ENCODE results near the gene FAXDC2.
"Not testable (repeated sequence)": the region's sequence is repeated elsewhere in the genome, so short reads cannot be mapped to it uniquely, and the experiment has no call there.

Gene FAXDC2

GRCh38 chr5:154830596-154830995 is 19.8 kb downstream of the FAXDC2 start:
- Histone ChIP-seq H3K27ac (ENCODE audit: insufficient read depth, low read depth, low read length, poor library complexity, severe bottlenecking) (no peak overlapping the region), H3K36me3 (ENCODE audit: control insufficient read depth, insufficient read depth, low read length) (no peaks in the 10 kb centered on the region), H3K4me3 (ENCODE audit: insufficient read depth, low read depth, low read length) (no peak overlapping the region), H3K9me3 (ENCODE audit: control insufficient read depth, low read length) (no peaks in the 10 kb centered on the region), H3K27me3 (ENCODE audit: control insufficient read depth, insufficient read depth, low read length, poor library complexity, severe bottlenecking) (no peaks in the 10 kb centered on the region), H3K4me1 (ENCODE audit: control insufficient read depth, insufficient read depth, low read length) (no peaks in the 10 kb centered on the region)
- WGBS, 2 experiments, result 88 to 97% methylated on average over 4 of the region's 4 CpGs

- Histone ChIP-seq H3K36me3 (ENCODE audit: control insufficient read depth, insufficient read depth, low read length) (no peaks in the 10 kb centered on the region), H3K27ac (ENCODE audit: insufficient read depth, low read depth, low read length, poor library complexity, severe bottlenecking) (no peak overlapping the region)
- 96% methylated on average over 7 of the region's 7 CpGs for WGBS, 2 experiments
Observed at GRCh38 chr5:154830219-154830595, 20.2 kb downstream of the FAXDC2 start.

DNA sequence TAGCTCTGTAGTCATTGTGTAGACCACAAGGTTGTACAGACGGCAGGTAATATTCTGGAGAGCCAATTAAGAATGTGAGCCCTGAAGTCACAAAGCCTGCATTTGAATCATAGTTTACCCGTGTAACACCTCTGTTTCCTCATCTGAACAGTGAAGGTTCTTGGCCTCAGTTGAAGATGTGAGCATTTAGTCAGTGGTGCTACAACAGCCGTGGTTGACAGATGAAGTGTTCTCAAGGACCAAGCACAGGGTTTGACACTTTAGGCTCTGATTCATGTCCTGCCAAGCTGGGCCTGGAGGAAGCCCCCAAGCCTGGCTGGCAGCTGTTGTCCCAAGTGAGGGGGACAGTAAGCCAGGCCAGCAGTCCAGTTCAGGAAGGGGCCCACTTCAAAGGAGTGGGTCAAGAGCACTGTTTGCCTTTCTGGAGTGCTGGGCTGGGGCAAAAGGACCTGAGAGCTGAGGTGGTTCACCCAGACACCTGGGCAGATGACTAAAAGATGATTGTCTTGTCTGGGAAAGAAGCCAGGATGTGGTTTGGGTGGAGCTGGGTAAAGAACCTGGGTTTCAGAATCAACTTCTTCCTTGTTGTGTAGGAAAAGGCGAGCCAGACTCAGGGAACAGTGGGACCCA is 20.7 kb downstream of the FAXDC2 start:
- 94 to 96% methylated on average over 4 of the region's 4 CpGs for WGBS, 2 experiments
- Histone ChIP-seq H3K36me3 (ENCODE audit: control insufficient read depth, insufficient read depth, low read length) (no peaks in the 10 kb centered on the region), H3K27ac (ENCODE audit: insufficient read depth, low read depth, low read length, poor library complexity, severe bottlenecking) (no peak overlapping the region), H3K9me3 (ENCODE audit: control insufficient read depth, low read length) (no peaks in the 10 kb centered on the region), H3K27me3 (ENCODE audit: control insufficient read depth, insufficient read depth, low read length, poor library complexity, severe bottlenecking) (no peaks in the 10 kb centered on the region), H3K4me3 (ENCODE audit: insufficient read depth, low read depth, low read length) (no peak overlapping the region), H3K4me1 (ENCODE audit: control insufficient read depth, insufficient read depth, low read length) (no peaks in the 10 kb centered on the region)

More at GRCh38 chr5:154830219-154830595, 20.2 kb downstream of the FAXDC2 start:
- Histone ChIP-seq H3K4me3 (ENCODE audit: insufficient read depth, low read depth, low read length) (no peak overlapping the region), H3K27me3 (ENCODE audit: control insufficient read depth, insufficient read depth, low read length, poor library complexity, severe bottlenecking) (no peaks in the 10 kb centered on the region), H3K9me3 (ENCODE audit: control insufficient read depth, low read length) (no peaks in the 10 kb centered on the region), H3K4me1 (ENCODE audit: control insufficient read depth, insufficient read depth, low read length) (no peaks in the 10 kb centered on the region)

DNA sequence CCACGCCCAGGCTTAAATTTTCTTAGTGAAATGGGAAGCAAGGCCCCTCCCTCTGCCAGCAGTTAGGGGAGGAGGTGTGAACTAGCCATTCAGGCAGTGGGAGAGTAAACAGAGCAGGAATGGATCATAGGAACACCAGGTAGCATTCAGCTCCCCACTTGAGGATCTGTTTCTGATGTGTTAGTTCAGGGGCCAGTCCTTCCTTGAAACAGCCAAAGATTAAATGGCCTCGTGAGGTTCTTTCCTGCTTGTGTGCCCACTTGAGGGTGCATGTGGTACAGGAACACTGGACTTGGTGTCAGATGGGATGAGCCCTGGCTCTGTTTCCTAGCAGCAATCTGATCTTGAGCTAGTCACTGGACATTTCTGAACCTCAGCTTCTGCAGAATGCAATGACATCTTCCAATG is 21.2 kb downstream of the FAXDC2 start:
- WGBS, 2 experiments, result 85 to 88% methylated on average over 2 of the region's 2 CpGs
- Histone ChIP-seq H3K4me3 (ENCODE audit: insufficient read depth, low read depth, low read length) (no peak overlapping the region), H3K9me3 (ENCODE audit: control insufficient read depth, low read length) (no peaks in the 10 kb centered on the region), H3K27me3 (ENCODE audit: control insufficient read depth, insufficient read depth, low read length, poor library complexity, severe bottlenecking) (no peaks in the 10 kb centered on the region), H3K4me1 (ENCODE audit: control insufficient read depth, insufficient read depth, low read length) (no peaks in the 10 kb centered on the region), H3K36me3 (ENCODE audit: control insufficient read depth, insufficient read depth, low read length) (no peaks in the 10 kb centered on the region), H3K27ac (ENCODE audit: insufficient read depth, low read depth, low read length, poor library complexity, severe bottlenecking) (no peak overlapping the region)

- Histone ChIP-seq H3K4me1 (ENCODE audit: control insufficient read depth, insufficient read depth, low read length) (no peaks in the 10 kb centered on the region), H3K36me3 (ENCODE audit: control insufficient read depth, insufficient read depth, low read length) (peaks cover 4% of the 10 kb centered on the region), H3K4me3 (ENCODE audit: insufficient read depth, low read depth, low read length) (no peak overlapping the region), H3K9me3 (ENCODE audit: control insufficient read depth, low read length) (no peaks in the 10 kb centered on the region), H3K27ac (ENCODE audit: insufficient read depth, low read depth, low read length, poor library complexity, severe bottlenecking) (no peak overlapping the region), H3K27me3 (ENCODE audit: control insufficient read depth, insufficient read depth, low read length, poor library complexity, severe bottlenecking) (no peaks in the 10 kb centered on the region)
- WGBS, 2 experiments, result 93 to 96% methylated on average over 2 of the region's 2 CpGs
Observed at GRCh38 chr5:154824070-154824469, 26.3 kb downstream of the FAXDC2 start.

DNA sequence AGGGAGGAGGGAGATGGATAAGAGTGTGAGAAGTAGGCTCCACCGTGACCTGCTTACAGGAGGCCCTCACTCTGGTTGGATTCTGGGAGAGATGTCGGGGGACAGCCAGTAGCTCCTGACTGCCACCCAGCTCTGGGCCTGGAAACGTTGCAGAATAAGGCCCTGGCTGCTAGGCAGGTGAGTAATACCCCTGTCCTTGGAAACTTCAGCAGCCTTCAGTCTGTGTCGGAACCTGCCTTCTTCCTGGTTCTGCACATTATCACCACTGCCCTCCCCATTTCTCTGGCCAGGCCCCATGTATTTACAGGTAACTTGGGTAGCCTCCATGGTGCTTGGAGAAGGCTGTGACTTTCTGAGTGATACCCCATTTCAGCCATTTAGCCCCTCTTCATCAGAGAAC is 26.8 kb downstream of the FAXDC2 start:
- Histone ChIP-seq H3K36me3 (ENCODE audit: control insufficient read depth, insufficient read depth, low read length) (peaks cover 4% of the 10 kb centered on the region), H3K4me3 (ENCODE audit: insufficient read depth, low read depth, low read length) (no peak overlapping the region), H3K27ac (ENCODE audit: insufficient read depth, low read depth, low read length, poor library complexity, severe bottlenecking) (no peak overlapping the region), H3K4me1 (ENCODE audit: control insufficient read depth, insufficient read depth, low read length) (no peaks in the 10 kb centered on the region), H3K9me3 (ENCODE audit: control insufficient read depth, low read length) (no peaks in the 10 kb centered on the region), H3K27me3 (ENCODE audit: control insufficient read depth, insufficient read depth, low read length, poor library complexity, severe bottlenecking) (no peaks in the 10 kb centered on the region)
- 90 to 91% methylated on average over 4 of the region's 4 CpGs for WGBS, 2 experiments

DNA sequence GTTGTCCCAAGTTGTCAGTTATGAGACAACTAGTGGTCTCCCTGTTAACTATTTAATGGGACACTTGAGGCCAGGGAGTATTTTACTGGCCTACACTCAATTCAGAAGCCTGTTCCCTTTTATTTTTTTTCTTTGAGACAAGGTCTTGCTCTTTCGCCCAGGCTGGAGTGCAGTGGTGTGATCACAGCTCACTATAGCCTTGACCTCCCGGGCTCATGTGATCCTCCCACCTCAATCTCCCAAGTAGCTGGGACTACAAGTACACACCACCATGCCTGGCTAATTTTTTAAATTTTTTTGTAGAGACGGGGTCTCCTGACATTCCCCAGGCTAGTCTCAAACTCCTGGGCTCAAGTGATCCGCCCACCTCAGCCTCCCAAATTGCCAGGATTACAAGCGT is 27.5 kb downstream of the FAXDC2 start:
- H3K4me3 ChIP-seq (ENCODE audit: insufficient read depth, low read depth, low read length); H3K9me3 ChIP-seq (ENCODE audit: control insufficient read depth, low read length); H3K27me3 ChIP-seq (ENCODE audit: control insufficient read depth, insufficient read depth, low read length, poor library complexity, severe bottlenecking); H3K4me1 ChIP-seq (ENCODE audit: control insufficient read depth, insufficient read depth, low read length); H3K36me3 ChIP-seq (ENCODE audit: control insufficient read depth, insufficient read depth, low read length); H3K27ac ChIP-seq (ENCODE audit: insufficient read depth, low read depth, low read length, poor library complexity, severe bottlenecking): not testable (repeated sequence)
- 92 to 95% methylated on average over 5 of the region's 5 CpGs for WGBS, 2 experiments

- Histone ChIP-seq H3K4me3 (ENCODE audit: insufficient read depth, low read depth, low read length) (no peak overlapping the region), H3K27ac (ENCODE audit: insufficient read depth, low read depth, low read length, poor library complexity, severe bottlenecking) (no peak overlapping the region), H3K9me3 (ENCODE audit: control insufficient read depth, low read length) (no peaks in the 10 kb centered on the region), H3K27me3 (ENCODE audit: control insufficient read depth, insufficient read depth, low read length, poor library complexity, severe bottlenecking) (no peaks in the 10 kb centered on the region), H3K4me1 (ENCODE audit: control insufficient read depth, insufficient read depth, low read length) (peaks cover 5% of the 10 kb centered on the region), H3K36me3 (ENCODE audit: control insufficient read depth, insufficient read depth, low read length) (peaks cover 21% of the 10 kb centered on the region)
- 93 to 96% methylated on average over 5 of the region's 5 CpGs for WGBS, 2 experiments
Observed at GRCh38 chr5:154820383-154820782, 30.0 kb downstream of the FAXDC2 start.

DNA sequence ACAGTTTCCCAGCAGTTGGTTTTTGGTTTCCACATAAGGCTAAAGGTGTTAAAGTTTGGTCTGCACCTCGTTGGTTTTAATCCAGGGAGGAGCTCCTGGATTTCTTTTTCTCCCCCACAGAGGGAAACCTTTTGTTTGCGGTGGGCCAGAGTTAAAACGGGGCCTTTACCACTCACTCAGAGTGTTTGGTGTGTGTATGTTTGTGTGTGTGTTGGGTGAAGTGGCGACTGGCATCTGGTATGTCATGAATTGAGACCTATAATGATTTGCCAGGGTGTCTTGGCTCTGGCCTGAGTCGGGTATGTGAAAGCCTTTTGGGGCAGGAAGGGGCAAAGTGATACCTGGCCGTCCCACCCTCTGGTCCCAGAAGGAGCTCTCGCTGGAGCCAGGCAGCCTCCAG is 30.9 kb downstream of the FAXDC2 start:
- 84 to 90% methylated on average over 7 of the region's 7 CpGs for whole genome bisulfite sequencing, 2 experiments
- Histone ChIP-seq H3K9me3 (ENCODE audit: control insufficient read depth, low read length) (no peaks in the 10 kb centered on the region), H3K4me1 (ENCODE audit: control insufficient read depth, insufficient read depth, low read length) (peaks cover 5% of the 10 kb centered on the region), H3K36me3 (ENCODE audit: control insufficient read depth, insufficient read depth, low read length) (peaks cover 30% of the 10 kb centered on the region), H3K27me3 (ENCODE audit: control insufficient read depth, insufficient read depth, low read length, poor library complexity, severe bottlenecking) (no peaks in the 10 kb centered on the region), H3K4me3 (ENCODE audit: insufficient read depth, low read depth, low read length) (no peak overlapping the region), H3K27ac (ENCODE audit: insufficient read depth, low read depth, low read length, poor library complexity, severe bottlenecking) (no peak overlapping the region)

DNA sequence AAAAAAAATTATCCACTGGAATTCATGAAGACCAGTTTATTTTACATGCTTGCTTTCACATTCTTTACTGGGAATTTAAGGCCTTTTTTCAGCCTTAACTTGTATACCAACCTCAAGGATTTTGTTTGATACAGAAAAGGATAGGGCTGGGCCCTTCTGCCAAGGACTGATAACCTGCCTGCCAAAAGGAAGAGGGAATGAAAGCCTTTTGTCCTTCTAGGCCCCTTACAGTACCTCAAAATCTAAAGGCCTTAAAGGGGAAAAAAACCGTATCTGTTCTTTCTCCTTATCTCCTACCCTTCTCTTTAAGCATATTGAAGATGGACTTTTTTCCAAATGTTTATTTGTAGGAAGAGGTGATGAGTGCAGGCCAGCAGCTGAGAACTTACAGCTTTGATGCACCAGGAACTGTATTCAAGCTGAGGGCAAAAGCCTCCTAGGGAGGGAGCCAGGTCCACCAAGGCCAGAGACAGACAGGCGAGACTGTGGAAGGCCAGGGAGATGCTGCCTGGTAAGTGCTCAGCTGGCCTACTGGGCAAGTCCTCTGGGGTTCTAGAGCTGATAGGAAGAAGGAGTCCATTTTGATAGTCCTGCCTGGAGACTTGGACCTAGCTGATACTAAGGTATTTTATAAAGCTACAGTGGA is 31.8 kb downstream of the FAXDC2 start:
- Histone ChIP-seq H3K36me3 (ENCODE audit: control insufficient read depth, insufficient read depth, low read length) (peaks cover 36% of the 10 kb centered on the region), H3K27ac (ENCODE audit: insufficient read depth, low read depth, low read length, poor library complexity, severe bottlenecking) (no peak overlapping the region)
- 95% methylated on average over 1 to 2 of the region's 2 CpGs for WGBS, 2 experiments

More for the DNA sequence above, 31.8 kb downstream of the FAXDC2 start:
- no peaks in the 10 kb centered on the region for H3K27me3 ChIP-seq (ENCODE audit: control insufficient read depth, insufficient read depth, low read length, poor library complexity, severe bottlenecking)
- no peak overlapping the region for H3K4me3 ChIP-seq (ENCODE audit: insufficient read depth, low read depth, low read length)
- H3K4me1 ChIP-seq (ENCODE audit: control insufficient read depth, insufficient read depth, low read length), result peaks cover 5% of the 10 kb centered on the region
- H3K9me3 ChIP-seq (ENCODE audit: control insufficient read depth, low read length), result no peaks in the 10 kb centered on the region

All from ectodermal cell (in vitro differentiated cells).